Panc1 (cell line): Measurements from ENCODE around the gene MLST8. TPM values are rescaled to one million over a fixed set of nuclear protein-coding genes. Genes with fewer than 3 reads are reported as not detected.

Source experiments
- ATAC-seq: fragments of 200-7000 bp; cut with Tn5 transposase; 2 replicates; pipeline ENCODE4 v1.9.1; 2020; ENCODE audit warnings: mild to moderate bottlenecking, moderate library complexity
- BruUV-seq: library from RNA; stranded (reverse); fragments of 400-500 nt; replicated peaks from 2 replicates; lab custom pipeline; 2021; lab: Mats Ljungman, UMichigan
- CTCF ChIA-PET: fragments of 300-600 bp; sonication (Branson Sonifier 250); formaldehyde crosslinking; loops from one replicate; lab custom pipeline; 2022; ENCODE audit warnings: antibody characterized with exemption; lab: Charles Lee
- POLR2A ChIA-PET: fragments of 300-600 bp; sonication (Branson Sonifier 250); formaldehyde crosslinking; loops from one replicate; lab custom pipeline; 2022; ENCODE audit warnings: antibody characterized with exemption; lab: Charles Lee
- DNase-seq: peaks from one replicate; pipeline ENCODE4 v3.0.0-alpha.2; 2010; ENCODE audit warnings: low read depth, low spot score
- H3K27ac ChIP-seq: 2 replicates; pipeline ENCODE4 v1.5.1; 2011; ENCODE audit warnings: mild to moderate bottlenecking, low read length, inconsistent platforms
- H3K27me3 ChIP-seq: fragments of 200-500 bp; sonication (Bioruptor generic); 2 replicates; pipeline ENCODE4 v1.6.0; 2014; ENCODE audit warnings: low read length, inconsistent platforms; ENCODE audit not compliant: control insufficient read depth, insufficient read depth
- H3K36me3 ChIP-seq: fragments of 200-500 bp; sonication (Bioruptor generic); 2 replicates; pipeline ENCODE4 v1.5.1; 2014; ENCODE audit warnings: inconsistent platforms, mild to moderate bottlenecking, low read length, moderate library complexity; ENCODE audit not compliant: control insufficient read depth, insufficient read depth
- H3K4me1 ChIP-seq: 2 replicates; pipeline ENCODE4 v1.5.1; 2011; ENCODE audit warnings: inconsistent platforms, mild to moderate bottlenecking, low read length, moderate library complexity; ENCODE audit not compliant: control insufficient read depth, insufficient read depth
- H3K4me3 ChIP-seq, 2 experiments: 2 replicates each; pipeline ENCODE4 v1.5.1; 2011 to 2012; ENCODE audit warnings: low read depth in 2 of 2, low read length in 2 of 2, mild to moderate bottlenecking in 2 of 2, inconsistent platforms in 1 of 2, moderate library complexity in 1 of 2
- H3K9me3 ChIP-seq: fragments of 200-500 bp; sonication (Bioruptor generic); 2 replicates; pipeline ENCODE4 v1.5.1; 2014; ENCODE audit warnings: low read depth, mild to moderate bottlenecking, inconsistent platforms, low read length, moderate library complexity; ENCODE audit not compliant: control insufficient read depth, insufficient read depth
- POLR2AphosphoS5 ChIP-seq: IDR thresholded peaks from 2 replicates; pipeline ENCODE4 v1.6.1; 2012; ENCODE audit warnings: mild to moderate bottlenecking, low read depth, low read length, moderate library complexity
- SIN3A ChIP-seq: IDR thresholded peaks from 2 replicates; pipeline ENCODE4 v1.6.1; 2012; ENCODE audit warnings: low read depth, mild to moderate bottlenecking, low read length, moderate library complexity, borderline replicate concordance; ENCODE audit not compliant: insufficient read depth
- TCF7L2 ChIP-seq: IDR thresholded peaks from 2 replicates; pipeline ENCODE4 v1.6.1; 2011; ENCODE audit warnings: mild to moderate bottlenecking, low read depth, low read length, inconsistent platforms
- in situ Hi-C: cut with HindIII; loops from 2 replicates; pipeline ENCODE4 v1.10.0; 2016; ENCODE audit warnings: low sequenced_read_pairs, low pct_unique_long_range_greater_than_20kb
- intact Hi-C: fragments of 100-400 bp; cut with micrococcal nuclease; formaldehyde crosslinking; loops from one replicate; pipeline ENCODE4 v1.10.0; 2022; ENCODE audit not compliant: unreplicated experiment
- total RNA-seq: library from RNA; stranded (reverse); gene quantifications from one replicate; pipeline ENCODE4 v1.2.1, GENCODE V29; 2021; ENCODE audit not compliant: unreplicated experiment
- TF ChIP-seq, protein P1 (sequence below), 2 experiments: IDR thresholded peaks; 2 replicates each; pipeline ENCODE4 v1.6.1; 2011 to 2012; ENCODE audit warnings: low read depth in 2 of 2, control low read depth in 1 of 2, low read length in 1 of 2, mild to moderate bottlenecking in 1 of 2, moderate library complexity in 1 of 2; ENCODE audit not compliant: insufficient read depth in 1 of 2
- TF ChIP-seq, protein P2 (sequence below): fragments of 450-650 bp; IDR thresholded peaks from 2 replicates; pipeline ENCODE4 v1.5.1; 2017; ENCODE audit warnings: mild to moderate bottlenecking

The MLST8 gene
- total RNA-seq, 1 experiment from 2014 or later, result 91.1 TPM

DNA sequence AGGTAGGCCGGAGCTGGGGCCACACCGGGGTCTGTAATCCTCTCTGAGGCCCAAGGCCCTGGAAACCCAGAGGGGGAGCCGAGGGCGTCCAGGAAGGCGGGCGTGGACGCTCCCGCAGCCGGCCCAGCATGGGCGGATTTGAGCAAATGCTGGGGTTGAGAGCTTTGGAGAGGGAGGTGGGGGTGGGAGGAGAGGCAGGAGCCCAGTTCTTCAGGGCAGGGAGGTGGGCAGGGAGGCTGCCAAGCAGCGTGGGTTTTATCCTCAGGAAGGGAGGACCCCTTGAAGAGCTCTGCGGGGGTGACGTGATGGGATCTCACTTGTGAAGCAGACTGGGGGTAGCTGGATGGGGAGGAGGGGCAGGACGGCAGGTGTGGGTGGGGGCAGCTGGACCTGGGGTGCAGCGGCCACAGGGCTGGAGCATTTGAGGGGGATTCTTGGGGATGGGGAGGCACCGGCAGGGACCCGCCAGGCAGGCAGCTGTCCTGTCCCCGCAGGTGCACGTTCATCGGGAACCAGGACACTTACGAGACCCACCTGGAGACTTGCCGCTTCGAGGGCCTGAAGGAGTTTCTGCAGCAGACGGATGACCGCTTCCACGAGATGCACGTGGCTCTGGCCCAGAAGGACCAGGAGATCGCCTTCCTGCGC, 32.4 kb upstream of the MLST8 start:
- 0 out of 2 replicates have a peak, but pooled peaks cover 2% of the 10 kb centered on the region for H3K36me3 ChIP-seq
- BruUV-seq, result no TSS peak
- H3K9me3 ChIP-seq, result no peaks in the 10 kb centered on the region
- no peak overlapping the region for H3K27ac ChIP-seq
- DNase-seq, result no peak
- POLR2A ChIA-PET, result no interaction called here
- H3K4me1 ChIP-seq, result no peaks in the 10 kb centered on the region
- TF ChIP-seq TCF7L2 (no peak), POLR2AphosphoS5 (no peak), SIN3A (no peak)
- TF ChIP-seq, protein P1, sequence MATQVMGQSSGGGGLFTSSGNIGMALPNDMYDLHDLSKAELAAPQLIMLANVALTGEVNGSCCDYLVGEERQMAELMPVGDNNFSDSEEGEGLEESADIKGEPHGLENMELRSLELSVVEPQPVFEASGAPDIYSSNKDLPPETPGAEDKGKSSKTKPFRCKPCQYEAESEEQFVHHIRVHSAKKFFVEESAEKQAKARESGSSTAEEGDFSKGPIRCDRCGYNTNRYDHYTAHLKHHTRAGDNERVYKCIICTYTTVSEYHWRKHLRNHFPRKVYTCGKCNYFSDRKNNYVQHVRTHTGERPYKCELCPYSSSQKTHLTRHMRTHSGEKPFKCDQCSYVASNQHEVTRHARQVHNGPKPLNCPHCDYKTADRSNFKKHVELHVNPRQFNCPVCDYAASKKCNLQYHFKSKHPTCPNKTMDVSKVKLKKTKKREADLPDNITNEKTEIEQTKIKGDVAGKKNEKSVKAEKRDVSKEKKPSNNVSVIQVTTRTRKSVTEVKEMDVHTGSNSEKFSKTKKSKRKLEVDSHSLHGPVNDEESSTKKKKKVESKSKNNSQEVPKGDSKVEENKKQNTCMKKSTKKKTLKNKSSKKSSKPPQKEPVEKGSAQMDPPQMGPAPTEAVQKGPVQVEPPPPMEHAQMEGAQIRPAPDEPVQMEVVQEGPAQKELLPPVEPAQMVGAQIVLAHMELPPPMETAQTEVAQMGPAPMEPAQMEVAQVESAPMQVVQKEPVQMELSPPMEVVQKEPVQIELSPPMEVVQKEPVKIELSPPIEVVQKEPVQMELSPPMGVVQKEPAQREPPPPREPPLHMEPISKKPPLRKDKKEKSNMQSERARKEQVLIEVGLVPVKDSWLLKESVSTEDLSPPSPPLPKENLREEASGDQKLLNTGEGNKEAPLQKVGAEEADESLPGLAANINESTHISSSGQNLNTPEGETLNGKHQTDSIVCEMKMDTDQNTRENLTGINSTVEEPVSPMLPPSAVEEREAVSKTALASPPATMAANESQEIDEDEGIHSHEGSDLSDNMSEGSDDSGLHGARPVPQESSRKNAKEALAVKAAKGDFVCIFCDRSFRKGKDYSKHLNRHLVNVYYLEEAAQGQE (IDR thresholded peaks at IDR 0.05; ENCODE audit: insufficient read depth in 1 of 2, low read depth in 2 of 2, low read length in 1 of 2), result no peak
- TF ChIP-seq, protein P2, sequence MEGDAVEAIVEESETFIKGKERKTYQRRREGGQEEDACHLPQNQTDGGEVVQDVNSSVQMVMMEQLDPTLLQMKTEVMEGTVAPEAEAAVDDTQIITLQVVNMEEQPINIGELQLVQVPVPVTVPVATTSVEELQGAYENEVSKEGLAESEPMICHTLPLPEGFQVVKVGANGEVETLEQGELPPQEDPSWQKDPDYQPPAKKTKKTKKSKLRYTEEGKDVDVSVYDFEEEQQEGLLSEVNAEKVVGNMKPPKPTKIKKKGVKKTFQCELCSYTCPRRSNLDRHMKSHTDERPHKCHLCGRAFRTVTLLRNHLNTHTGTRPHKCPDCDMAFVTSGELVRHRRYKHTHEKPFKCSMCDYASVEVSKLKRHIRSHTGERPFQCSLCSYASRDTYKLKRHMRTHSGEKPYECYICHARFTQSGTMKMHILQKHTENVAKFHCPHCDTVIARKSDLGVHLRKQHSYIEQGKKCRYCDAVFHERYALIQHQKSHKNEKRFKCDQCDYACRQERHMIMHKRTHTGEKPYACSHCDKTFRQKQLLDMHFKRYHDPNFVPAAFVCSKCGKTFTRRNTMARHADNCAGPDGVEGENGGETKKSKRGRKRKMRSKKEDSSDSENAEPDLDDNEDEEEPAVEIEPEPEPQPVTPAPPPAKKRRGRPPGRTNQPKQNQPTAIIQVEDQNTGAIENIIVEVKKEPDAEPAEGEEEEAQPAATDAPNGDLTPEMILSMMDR, result no peak
- no peaks in the 10 kb centered on the region for H3K27me3 ChIP-seq
- CTCF ChIA-PET, result interaction anchor here (1.0 kb wide), 1 partner anchor 22 kb away, joined by 3 read pairs; no protein-coding TSS in a partner anchor
- ATAC-seq, result no peak
- in situ Hi-C loops (no loop called here), intact Hi-C loops (no loop called here)
- no peak overlapping the region for H3K4me3 ChIP-seq

DNA sequence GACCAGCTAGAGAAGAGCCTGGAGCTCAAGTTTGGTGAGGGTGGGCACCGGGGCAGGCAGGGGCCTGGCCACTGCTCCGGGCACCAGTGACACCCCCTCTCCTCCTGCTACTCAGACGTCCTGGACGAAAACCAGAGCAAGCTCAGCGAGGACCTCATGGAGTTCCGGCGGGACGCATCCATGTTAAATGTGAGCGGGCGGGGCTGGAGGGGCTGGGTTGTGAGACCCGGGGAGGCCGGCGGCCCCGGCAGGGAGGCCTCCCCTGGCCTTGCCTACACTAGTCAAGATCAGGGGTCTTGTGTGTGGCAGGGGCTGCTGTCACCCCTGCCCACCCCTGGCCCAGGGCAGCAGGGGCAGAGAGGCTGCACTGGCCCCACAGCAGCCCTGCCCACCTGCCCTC, 31.9 kb upstream of the MLST8 start:
- no peak for TF ChIP-seq SIN3A
- TF ChIP-seq, protein P2, result no peak
- TF ChIP-seq POLR2AphosphoS5, result no peak
- no peak for TF ChIP-seq TCF7L2
- TF ChIP-seq, protein P1 (IDR thresholded peaks at IDR 0.05; ENCODE audit: insufficient read depth in 1 of 2, low read depth in 2 of 2, low read length in 1 of 2), result no peak
- intact Hi-C loops, result no loop called here
- Histone ChIP-seq H3K4me3 (no peak overlapping the region), H3K36me3 (0 out of 2 replicates have a peak, but pooled peaks cover under 1% of the 10 kb centered on the region), H3K9me3 (no peaks in the 10 kb centered on the region), H3K4me1 (no peaks in the 10 kb centered on the region), H3K27ac (no peak overlapping the region), H3K27me3 (no peaks in the 10 kb centered on the region)
- ChIA-PET CTCF (interaction anchor here (1.0 kb wide), 1 partner anchor 22 kb away, joined by 3 read pairs; no protein-coding TSS in a partner anchor), POLR2A (interaction anchor here (0.6 kb wide), 1 partner anchor 43 kb away, joined by 4 read pairs; no protein-coding TSS in a partner anchor)
- DNase-seq (no peak), ATAC-seq (no peak)
- in situ Hi-C loops, result no loop called here
- no TSS peak for BruUV-seq
